DND-41 (cell line): ENCODE results near the gene COPS9.

ENCODE experiments used
- ATAC-seq: fragments of 200-7000 bp; cut with Tn5 transposase; 3 replicates; pipeline ENCODE4 v1.9.1; 2021; ENCODE audit warnings: low read depth; ENCODE audit not compliant: insufficient read depth
- DNase-seq: peaks from one replicate; pipeline ENCODE4 v3.0.0-alpha.2; 2020
- H2AFZ ChIP-seq: 2 replicates; pipeline ENCODE4 v1.6.0; 2012; ENCODE audit warnings: low read depth, low read length
- H3K27ac ChIP-seq: 2 replicates; pipeline ENCODE4 v1.5.1; 2012; ENCODE audit warnings: low read length, inconsistent platforms
- H3K27me3 ChIP-seq: fragments of 200-600 bp; sonication (generic); 2 replicates; pipeline ENCODE4 v1.6.0; 2012; ENCODE audit warnings: low read length, mild to moderate bottlenecking, inconsistent platforms; ENCODE audit not compliant: insufficient read depth, poor library complexity
- H3K36me3 ChIP-seq: 2 replicates; pipeline ENCODE4 v1.5.1; 2012; ENCODE audit warnings: low read length, inconsistent platforms; ENCODE audit not compliant: insufficient read depth
- H3K4me1 ChIP-seq: 2 replicates; pipeline ENCODE4 v1.5.1; 2012; ENCODE audit warnings: mild to moderate bottlenecking, low read length; ENCODE audit not compliant: insufficient read depth
- H3K4me2 ChIP-seq: 2 replicates; pipeline ENCODE4 v1.6.0; 2012; ENCODE audit warnings: mild to moderate bottlenecking, moderate library complexity, low read length, inconsistent platforms; ENCODE audit not compliant: insufficient read depth
- H3K4me3 ChIP-seq, 2 experiments: fragments of 200-600 bp in 1 of 2; shearing (Covaris generic) in 1 of 2; 2 replicates each; pipeline ENCODE4 v1.5.1; 2012 to 2016; ENCODE audit warnings: inconsistent platforms in 2 of 2, low read length in 2 of 2, mild to moderate bottlenecking in 2 of 2, low read depth in 1 of 2, moderate library complexity in 1 of 2
- H3K79me2 ChIP-seq: 2 replicates; pipeline ENCODE4 v1.6.0; 2012; ENCODE audit warnings: low read length, inconsistent platforms; ENCODE audit not compliant: insufficient read depth
- H3K9ac ChIP-seq: 2 replicates; pipeline ENCODE4 v1.6.0; 2012; ENCODE audit warnings: low read depth, mild to moderate bottlenecking, inconsistent platforms, low read length, moderate library complexity
- H3K9me3 ChIP-seq: 2 replicates; pipeline ENCODE4 v1.5.1; 2012; ENCODE audit warnings: low read length, moderate library complexity, mild to moderate bottlenecking, inconsistent platforms; ENCODE audit not compliant: insufficient read depth, severe bottlenecking
- H4K20me1 ChIP-seq: 2 replicates; pipeline ENCODE4 v1.6.0; 2012; ENCODE audit warnings: low read length; ENCODE audit not compliant: insufficient read depth
- EZH2 ChIP-seq: IDR thresholded peaks from 3 replicates; pipeline ENCODE4 v1.6.1; 2012; ENCODE audit warnings: borderline replicate concordance, low read depth, mild to moderate bottlenecking, moderate library complexity, low read length, inconsistent platforms; ENCODE audit not compliant: severe bottlenecking
- TF ChIP-seq, protein P1 (sequence below): IDR thresholded peaks from 2 replicates; pipeline ENCODE4 v1.5.1; 2012; ENCODE audit warnings: borderline replicate concordance, low read length, moderate library complexity, mild to moderate bottlenecking; ENCODE audit not compliant: poor library complexity, severe bottlenecking; ENCODE audit errors: extremely low read depth

COPS9 gene

DNA sequence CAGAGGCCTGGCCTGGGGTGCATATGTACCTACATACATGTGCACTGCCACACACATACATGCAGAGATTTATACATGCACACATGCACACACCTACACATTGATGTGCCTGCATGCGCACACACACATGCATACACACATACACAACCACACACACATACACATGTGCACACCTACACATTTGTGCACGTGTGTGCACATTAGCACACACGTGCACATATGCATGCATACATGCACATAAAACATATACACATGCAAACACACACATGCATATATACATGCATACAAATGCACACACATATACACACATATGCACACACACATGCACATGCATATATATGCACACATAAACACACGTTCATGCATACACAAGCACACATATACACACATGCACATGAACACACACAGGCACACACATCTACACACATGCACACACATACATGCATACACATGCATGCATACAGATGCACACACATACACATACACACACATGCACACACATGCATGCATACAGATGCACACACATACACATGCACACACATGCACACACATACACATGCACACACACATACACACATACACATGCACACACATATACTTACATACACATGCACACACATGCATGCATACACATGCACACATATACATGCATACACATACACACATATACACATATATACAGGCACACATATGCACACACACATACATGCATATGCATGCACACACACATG is 27.9 kb upstream of the COPS9 start:
- TF ChIP-seq, protein P1, sequence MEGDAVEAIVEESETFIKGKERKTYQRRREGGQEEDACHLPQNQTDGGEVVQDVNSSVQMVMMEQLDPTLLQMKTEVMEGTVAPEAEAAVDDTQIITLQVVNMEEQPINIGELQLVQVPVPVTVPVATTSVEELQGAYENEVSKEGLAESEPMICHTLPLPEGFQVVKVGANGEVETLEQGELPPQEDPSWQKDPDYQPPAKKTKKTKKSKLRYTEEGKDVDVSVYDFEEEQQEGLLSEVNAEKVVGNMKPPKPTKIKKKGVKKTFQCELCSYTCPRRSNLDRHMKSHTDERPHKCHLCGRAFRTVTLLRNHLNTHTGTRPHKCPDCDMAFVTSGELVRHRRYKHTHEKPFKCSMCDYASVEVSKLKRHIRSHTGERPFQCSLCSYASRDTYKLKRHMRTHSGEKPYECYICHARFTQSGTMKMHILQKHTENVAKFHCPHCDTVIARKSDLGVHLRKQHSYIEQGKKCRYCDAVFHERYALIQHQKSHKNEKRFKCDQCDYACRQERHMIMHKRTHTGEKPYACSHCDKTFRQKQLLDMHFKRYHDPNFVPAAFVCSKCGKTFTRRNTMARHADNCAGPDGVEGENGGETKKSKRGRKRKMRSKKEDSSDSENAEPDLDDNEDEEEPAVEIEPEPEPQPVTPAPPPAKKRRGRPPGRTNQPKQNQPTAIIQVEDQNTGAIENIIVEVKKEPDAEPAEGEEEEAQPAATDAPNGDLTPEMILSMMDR, result no peak
- TF ChIP-seq EZH2, result no peak
- Histone ChIP-seq H3K9ac (no peak overlapping the region), H3K27me3 (no peaks in the 10 kb centered on the region), H3K4me1 (no peaks in the 10 kb centered on the region), H3K79me2 (no peaks in the 10 kb centered on the region), H3K27ac (no peak overlapping the region), H3K4me3 (no peak overlapping the region), H3K36me3 (no peaks in the 10 kb centered on the region), H2AFZ (no peak overlapping the region), H3K9me3 (no peaks in the 10 kb centered on the region), H4K20me1 (peaks cover 4% of the 10 kb centered on the region; the same call in 1 of the 2 replicates), H3K4me2 (no peak overlapping the region)
- no peak for DNase-seq
- ATAC-seq, result no peak

DNA sequence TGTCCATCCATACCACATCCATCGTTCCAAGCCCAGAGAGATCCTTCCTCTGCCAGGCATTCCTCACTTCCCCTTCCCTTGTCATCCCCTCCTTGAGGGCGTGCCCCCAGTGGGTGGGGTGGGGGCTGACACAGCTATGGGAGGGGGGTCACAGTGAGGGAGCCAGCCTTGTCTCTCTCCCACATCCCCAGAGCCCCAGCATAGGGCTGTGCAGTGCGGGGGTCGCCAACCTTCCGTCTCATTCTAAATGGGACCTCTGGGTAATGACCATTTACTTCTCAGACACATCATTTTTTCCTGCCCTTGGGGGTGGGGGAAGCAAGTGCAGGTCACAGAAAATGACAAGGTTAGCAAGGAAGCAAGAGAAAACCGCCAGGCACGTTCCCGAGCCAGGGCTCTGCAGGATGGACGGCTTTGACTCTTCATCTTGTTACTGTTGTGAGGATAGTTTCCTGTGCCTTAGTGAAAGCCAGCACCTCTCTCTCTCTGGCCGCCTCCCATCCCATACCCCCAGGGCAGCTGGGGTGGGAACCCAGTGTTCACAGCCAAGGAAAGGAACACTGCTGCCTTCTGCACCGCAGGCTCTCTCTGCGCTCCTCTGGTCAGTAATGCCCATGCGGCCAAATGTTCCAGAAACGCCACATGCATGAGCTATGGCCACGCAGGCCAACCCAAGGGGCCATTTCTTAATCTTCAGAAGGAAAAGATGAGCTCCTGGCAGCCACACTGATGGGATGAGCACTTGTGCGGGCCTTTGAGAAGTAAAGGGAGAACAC is 27.0 kb upstream of the COPS9 start:
- Histone ChIP-seq H3K4me3 (no peak overlapping the region), H4K20me1 (peaks cover 4% of the 10 kb centered on the region; the same call in 1 of the 2 replicates), H3K9ac (no peak overlapping the region), H2AFZ (no peak overlapping the region), H3K79me2 (no peaks in the 10 kb centered on the region), H3K36me3 (no peaks in the 10 kb centered on the region), H3K27ac (no peak overlapping the region), H3K27me3 (no peaks in the 10 kb centered on the region), H3K4me1 (no peaks in the 10 kb centered on the region), H3K9me3 (no peaks in the 10 kb centered on the region), H3K4me2 (no peak overlapping the region)
- DNase-seq (no peak), ATAC-seq (no peak)
- TF ChIP-seq EZH2, result no peak
- TF ChIP-seq, protein P1, result no peak

DNA sequence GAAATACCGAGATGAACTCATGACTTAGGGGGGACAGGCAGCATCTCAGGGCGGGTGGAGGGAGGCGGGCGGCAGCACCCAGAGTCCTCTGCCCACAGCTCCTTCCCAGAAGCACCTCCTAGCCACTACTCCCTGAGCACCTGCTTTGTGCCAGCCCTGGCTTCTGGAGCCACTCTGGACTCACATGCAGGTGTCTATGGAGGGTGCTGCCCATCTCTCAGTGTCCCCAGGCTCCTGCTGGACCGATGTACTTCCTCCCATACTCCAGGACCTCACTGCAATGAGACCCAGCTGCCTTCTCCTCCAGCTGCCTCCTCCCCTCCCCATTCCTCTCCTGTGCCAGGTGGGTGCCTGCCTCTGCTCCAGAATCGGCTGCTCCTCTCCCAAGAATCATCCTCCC is 26.4 kb upstream of the COPS9 start:
- no peaks in the 10 kb centered on the region for H3K27me3 ChIP-seq
- no peak overlapping the region for H3K27ac ChIP-seq
- H3K4me3 ChIP-seq, result no peak overlapping the region
- TF ChIP-seq EZH2, result no peak
- TF ChIP-seq, protein P1, result no peak
- H3K79me2 ChIP-seq, result no peaks in the 10 kb centered on the region
- H3K4me2 ChIP-seq, result no peak overlapping the region
- no peak overlapping the region for H2AFZ ChIP-seq
- H3K36me3 ChIP-seq, result no peaks in the 10 kb centered on the region
- peaks cover 4% of the 10 kb centered on the region; the same call in 1 of the 2 replicates for H4K20me1 ChIP-seq
- H3K9me3 ChIP-seq, result no peaks in the 10 kb centered on the region
- ATAC-seq, result no peak
- no peak overlapping the region for H3K9ac ChIP-seq
- no peaks in the 10 kb centered on the region for H3K4me1 ChIP-seq
- no peak for DNase-seq
